DND-41 (cell line): ENCODE data around the gene TRAF1.

Experiments
- ATAC-seq: fragments of 200-7000 bp; cut with Tn5 transposase; 3 replicates; pipeline ENCODE4 v1.9.1; 2021; ENCODE audit warnings: low read depth; ENCODE audit not compliant: insufficient read depth
- DNase-seq: peaks from one replicate; pipeline ENCODE4 v3.0.0-alpha.2; 2020
- H2AFZ ChIP-seq: 2 replicates; pipeline ENCODE4 v1.6.0; 2012; ENCODE audit warnings: low read depth, low read length
- H3K27ac ChIP-seq: 2 replicates; pipeline ENCODE4 v1.5.1; 2012; ENCODE audit warnings: low read length, inconsistent platforms
- H3K27me3 ChIP-seq: fragments of 200-600 bp; sonication (generic); 2 replicates; pipeline ENCODE4 v1.6.0; 2012; ENCODE audit warnings: low read length, mild to moderate bottlenecking, inconsistent platforms; ENCODE audit not compliant: insufficient read depth, poor library complexity
- H3K36me3 ChIP-seq: 2 replicates; pipeline ENCODE4 v1.5.1; 2012; ENCODE audit warnings: low read length, inconsistent platforms; ENCODE audit not compliant: insufficient read depth
- H3K4me1 ChIP-seq: 2 replicates; pipeline ENCODE4 v1.5.1; 2012; ENCODE audit warnings: mild to moderate bottlenecking, low read length; ENCODE audit not compliant: insufficient read depth
- H3K4me2 ChIP-seq: 2 replicates; pipeline ENCODE4 v1.6.0; 2012; ENCODE audit warnings: mild to moderate bottlenecking, moderate library complexity, low read length, inconsistent platforms; ENCODE audit not compliant: insufficient read depth
- H3K4me3 ChIP-seq, 2 experiments: fragments of 200-600 bp in 1 of 2; shearing (Covaris generic) in 1 of 2; 2 replicates each; pipeline ENCODE4 v1.5.1; 2012 to 2016; ENCODE audit warnings: inconsistent platforms in 2 of 2, low read length in 2 of 2, mild to moderate bottlenecking in 2 of 2, low read depth in 1 of 2, moderate library complexity in 1 of 2
- H3K79me2 ChIP-seq: 2 replicates; pipeline ENCODE4 v1.6.0; 2012; ENCODE audit warnings: low read length, inconsistent platforms; ENCODE audit not compliant: insufficient read depth
- H3K9ac ChIP-seq: 2 replicates; pipeline ENCODE4 v1.6.0; 2012; ENCODE audit warnings: low read depth, mild to moderate bottlenecking, inconsistent platforms, low read length, moderate library complexity
- H3K9me3 ChIP-seq: 2 replicates; pipeline ENCODE4 v1.5.1; 2012; ENCODE audit warnings: low read length, moderate library complexity, mild to moderate bottlenecking, inconsistent platforms; ENCODE audit not compliant: insufficient read depth, severe bottlenecking
- H4K20me1 ChIP-seq: 2 replicates; pipeline ENCODE4 v1.6.0; 2012; ENCODE audit warnings: low read length; ENCODE audit not compliant: insufficient read depth
- EZH2 ChIP-seq: IDR thresholded peaks from 3 replicates; pipeline ENCODE4 v1.6.1; 2012; ENCODE audit warnings: borderline replicate concordance, low read depth, mild to moderate bottlenecking, moderate library complexity, low read length, inconsistent platforms; ENCODE audit not compliant: severe bottlenecking
- TF ChIP-seq, protein P1 (sequence below): IDR thresholded peaks from 2 replicates; pipeline ENCODE4 v1.5.1; 2012; ENCODE audit warnings: borderline replicate concordance, low read length, moderate library complexity, mild to moderate bottlenecking; ENCODE audit not compliant: poor library complexity, severe bottlenecking; ENCODE audit errors: extremely low read depth

The TRAF1 gene

DNA sequence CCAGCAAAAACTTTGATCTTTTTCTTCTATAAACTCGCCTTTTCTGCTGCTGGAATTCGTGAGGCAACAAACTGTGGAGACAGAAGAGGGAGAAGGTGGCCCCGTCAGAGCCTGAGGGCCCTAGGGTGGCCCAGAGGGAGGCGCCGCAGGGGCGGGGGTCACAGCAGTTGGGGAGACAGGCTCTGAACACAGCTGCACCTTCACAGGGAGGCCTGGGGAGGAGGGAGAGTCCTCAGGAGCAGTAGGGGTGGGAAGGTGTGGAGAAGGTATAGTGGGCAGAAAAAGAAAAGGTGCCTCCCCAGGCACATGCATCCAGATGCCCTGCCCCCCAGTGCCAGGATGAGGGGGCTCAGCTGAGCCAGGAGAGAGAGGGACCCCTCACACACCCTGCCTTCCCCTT, 64.7 kb downstream of the TRAF1 start:
- H3K27ac ChIP-seq, result no peak overlapping the region
- no peaks in the 10 kb centered on the region for H3K9me3 ChIP-seq
- DNase-seq, result no peak
- H3K79me2 ChIP-seq, result no peaks in the 10 kb centered on the region
- peaks cover 2% of the 10 kb centered on the region; the same call in 1 of the 2 replicates for H4K20me1 ChIP-seq
- ATAC-seq, result no peak
- H3K4me1 ChIP-seq, result no peaks in the 10 kb centered on the region
- TF ChIP-seq, protein P1, sequence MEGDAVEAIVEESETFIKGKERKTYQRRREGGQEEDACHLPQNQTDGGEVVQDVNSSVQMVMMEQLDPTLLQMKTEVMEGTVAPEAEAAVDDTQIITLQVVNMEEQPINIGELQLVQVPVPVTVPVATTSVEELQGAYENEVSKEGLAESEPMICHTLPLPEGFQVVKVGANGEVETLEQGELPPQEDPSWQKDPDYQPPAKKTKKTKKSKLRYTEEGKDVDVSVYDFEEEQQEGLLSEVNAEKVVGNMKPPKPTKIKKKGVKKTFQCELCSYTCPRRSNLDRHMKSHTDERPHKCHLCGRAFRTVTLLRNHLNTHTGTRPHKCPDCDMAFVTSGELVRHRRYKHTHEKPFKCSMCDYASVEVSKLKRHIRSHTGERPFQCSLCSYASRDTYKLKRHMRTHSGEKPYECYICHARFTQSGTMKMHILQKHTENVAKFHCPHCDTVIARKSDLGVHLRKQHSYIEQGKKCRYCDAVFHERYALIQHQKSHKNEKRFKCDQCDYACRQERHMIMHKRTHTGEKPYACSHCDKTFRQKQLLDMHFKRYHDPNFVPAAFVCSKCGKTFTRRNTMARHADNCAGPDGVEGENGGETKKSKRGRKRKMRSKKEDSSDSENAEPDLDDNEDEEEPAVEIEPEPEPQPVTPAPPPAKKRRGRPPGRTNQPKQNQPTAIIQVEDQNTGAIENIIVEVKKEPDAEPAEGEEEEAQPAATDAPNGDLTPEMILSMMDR, result no peak
- TF ChIP-seq EZH2, result no peak
- no peak overlapping the region for H2AFZ ChIP-seq
- H3K9ac ChIP-seq, result no peak overlapping the region
- no peak overlapping the region for H3K4me3 ChIP-seq
- H3K4me2 ChIP-seq, result no peak overlapping the region
- no peaks in the 10 kb centered on the region for H3K27me3 ChIP-seq
- H3K36me3 ChIP-seq, result peaks cover 94% of the 10 kb centered on the region

GRCh38 chr9:120860083-120860482, 66.5 kb downstream of the TRAF1 start:
- no peaks in the 10 kb centered on the region for H3K27me3 ChIP-seq
- no peak overlapping the region for H3K4me2 ChIP-seq
- DNase-seq (no peak), ATAC-seq (no peak)
- no peak overlapping the region for H3K4me3 ChIP-seq
- H3K9me3 ChIP-seq, result no peaks in the 10 kb centered on the region
- no peak overlapping the region for H3K9ac ChIP-seq
- no peak overlapping the region for H2AFZ ChIP-seq
- H3K27ac ChIP-seq, result no peak overlapping the region
- H3K4me1 ChIP-seq, result no peaks in the 10 kb centered on the region
- H4K20me1 ChIP-seq, result no peaks in the 10 kb centered on the region
- no peaks in the 10 kb centered on the region for H3K79me2 ChIP-seq
- peaks cover 89% of the 10 kb centered on the region for H3K36me3 ChIP-seq
- TF ChIP-seq, protein P1, result no peak
- TF ChIP-seq EZH2, result no peak

- peaks cover 92% of the 10 kb centered on the region for H3K36me3 ChIP-seq
- no peaks in the 10 kb centered on the region for H4K20me1 ChIP-seq
- H3K79me2 ChIP-seq, result no peaks in the 10 kb centered on the region
- H3K9ac ChIP-seq, result no peak overlapping the region
- no peak overlapping the region for H3K4me3 ChIP-seq
- no peaks in the 10 kb centered on the region for H3K27me3 ChIP-seq
- H3K9me3 ChIP-seq, result no peaks in the 10 kb centered on the region
- H3K4me2 ChIP-seq, result no peak overlapping the region
- H2AFZ ChIP-seq, result no peak overlapping the region
- H3K4me1 ChIP-seq, result no peaks in the 10 kb centered on the region
- H3K27ac ChIP-seq, result peak overlapping the region; percentile 1; the same call in 1 of the 2 replicates
- ATAC-seq (no peak), DNase-seq (no peak)
- TF ChIP-seq, protein P1, result no peak
- no peak for TF ChIP-seq EZH2
These were observed 67.2 kb downstream of the TRAF1 start for GRCh38 chr9:120859361-120859760.

- Histone ChIP-seq H3K79me2 (no peaks in the 10 kb centered on the region), H4K20me1 (no peaks in the 10 kb centered on the region), H3K27me3 (no peaks in the 10 kb centered on the region), H3K4me1 (no peaks in the 10 kb centered on the region), H3K4me3 (no peak overlapping the region), H3K9ac (no peak overlapping the region), H3K4me2 (no peak overlapping the region), H2AFZ (no peak overlapping the region), H3K36me3 (peaks cover 89% of the 10 kb centered on the region), H3K27ac (no peak overlapping the region), H3K9me3 (no peaks in the 10 kb centered on the region)
- TF ChIP-seq, protein P1, result no peak
- TF ChIP-seq EZH2, result no peak
- ATAC-seq (no peak), DNase-seq (no peak)
These were observed 68.7 kb downstream of the TRAF1 start for GRCh38 chr9:120857902-120858301.
